Endodermal cell (in vitro differentiated cells): ENCODE results near the gene MAP3K6. TPM values are rescaled to one million over a fixed set of nuclear protein-coding genes. Genes with fewer than 3 reads are reported as not detected.

Experiments
- DNase-seq: peaks from one replicate; pipeline ENCODE4 v3.0.0-alpha.2; 2017
- H3K27ac ChIP-seq: 2 replicates; pipeline ENCODE4 v1.5.1; 2013; ENCODE audit warnings: mild to moderate bottlenecking, low read depth, low read length, moderate library complexity
- H3K27me3 ChIP-seq: 2 replicates; pipeline ENCODE4 v1.6.1; 2013; ENCODE audit warnings: mild to moderate bottlenecking, low read length, moderate library complexity; ENCODE audit not compliant: insufficient read depth, control insufficient read depth, poor library complexity, severe bottlenecking
- H3K36me3 ChIP-seq: 2 replicates; pipeline ENCODE4 v1.7.0; 2013; ENCODE audit warnings: mild to moderate bottlenecking, low read length, moderate library complexity; ENCODE audit not compliant: control insufficient read depth, insufficient read depth
- H3K4me1 ChIP-seq: one replicate; pipeline ENCODE4 v1.7.0; 2013; ENCODE audit warnings: low read length; ENCODE audit not compliant: control insufficient read depth, insufficient read depth
- H3K4me3 ChIP-seq: 2 replicates; pipeline ENCODE4 v1.5.1; 2013; ENCODE audit warnings: mild to moderate bottlenecking, low read length, moderate library complexity
- H3K9ac ChIP-seq: 2 replicates; pipeline ENCODE4 v1.6.1; 2013; ENCODE audit warnings: mild to moderate bottlenecking, low read length, moderate library complexity; ENCODE audit not compliant: poor library complexity, severe bottlenecking; ENCODE audit errors: extremely low read depth
- H3K9me3 ChIP-seq: 2 replicates; pipeline ENCODE4 v1.6.1; 2013; ENCODE audit warnings: mild to moderate bottlenecking, low read length, moderate library complexity; ENCODE audit not compliant: control insufficient read depth
- H3K27ac Mint-ChIP-seq: 2 replicates; pipeline ENCODE4 v1.8.0; 2020; ENCODE audit warnings: mixed read lengths
- H3K27me3 Mint-ChIP-seq: 2 replicates; pipeline ENCODE4 v1.8.0; 2021; ENCODE audit warnings: mild to moderate bottlenecking, mixed read lengths; ENCODE audit not compliant: insufficient read depth
- H3K36me3 Mint-ChIP-seq: 2 replicates; pipeline ENCODE4 v1.8.0; 2020; ENCODE audit warnings: low read depth, mixed read lengths
- H3K4me1 Mint-ChIP-seq: 2 replicates; pipeline ENCODE4 v1.8.0; 2020; ENCODE audit warnings: mixed read lengths
- H3K4me3 Mint-ChIP-seq: 2 replicates; pipeline ENCODE4 v1.8.0; 2020; ENCODE audit warnings: mild to moderate bottlenecking, moderate library complexity, mixed read lengths
- H3K9me3 Mint-ChIP-seq: 2 replicates; pipeline ENCODE4 v1.8.0; 2020; ENCODE audit warnings: mild to moderate bottlenecking, mixed read lengths
- CTCF ChIP-seq: fragments of 200-600 bp; sonication (generic); conservative IDR thresholded peaks from 2 replicates; pipeline ENCODE4 v1.5.0; 2021; ENCODE audit warnings: antibody characterized with exemption, mild to moderate bottlenecking
- WGBS, 2 experiments: methylation state at CpG; one replicate each; pipeline versions ENCODE4 v1.1.5 to v1.1.7; 2013; ENCODE audit warnings: missing lambda C conversion rate in 2 of 2, mixed read lengths in 1 of 2; ENCODE audit not compliant: insufficient coverage in 1 of 2, insufficient read length in 1 of 2; 5-methylcytosine and 5-hydroxymethylcytosine counted together
- total RNA-seq, 2 donors: library from RNA; stranded (reverse); fragmentation: NEBNext Ultra II Directional in 1 of 2; extraction: Animal tissue kit (Norgen Biotek cat#: 25700) in 1 of 2; gene quantifications; 2 replicates in 1 of 2; 3 replicates in 1 of 2; pipeline ENCODE4 v1.2.1, GENCODE V29; 2021

The MAP3K6 gene
- total RNA-seq, 2 donors from 2014 or later = 6.6 to 11.5 TPM

GRCh38 chr1:27333717-27334279 is 33.0 kb downstream of the MAP3K6 start:
- no peak overlapping the region for H3K4me3 Mint-ChIP-seq
- no peaks in the 10 kb centered on the region for H3K27me3 Mint-ChIP-seq

GRCh38 chr1:27332536-27333281 is 34.1 kb downstream of the MAP3K6 start:
- Mint-ChIP-seq H3K4me3 (no peak overlapping the region), H3K27me3 (no peaks in the 10 kb centered on the region), H3K9me3 (no peaks in the 10 kb centered on the region), H3K27ac (peak overlapping the region; percentile 13), H3K4me1 (no peaks in the 10 kb centered on the region), H3K36me3 (peaks cover 49% of the 10 kb centered on the region)
- WGBS, 2 experiments = 76 to 89% methylated on average over 10 to 11 of the region's 11 CpGs
- no peak overlapping the region for H3K9ac ChIP-seq
- H3K4me1 ChIP-seq = no peaks in the 10 kb centered on the region
- TF ChIP-seq CTCF = peak; percentile 97
- H3K36me3 ChIP-seq = peaks cover 47% of the 10 kb centered on the region
- DNase-seq = peak; percentile 90
- H3K4me3 ChIP-seq = no peak overlapping the region
- H3K27ac ChIP-seq = no peak overlapping the region
- H3K27me3 ChIP-seq = no peaks in the 10 kb centered on the region
- no peaks in the 10 kb centered on the region for H3K9me3 ChIP-seq

More at GRCh38 chr1:27333717-27334279, 33.0 kb downstream of the MAP3K6 start:
- H3K36me3 Mint-ChIP-seq = peaks cover 49% of the 10 kb centered on the region
- no peaks in the 10 kb centered on the region for H3K4me1 Mint-ChIP-seq
- Histone ChIP-seq H3K27ac (no peak overlapping the region), H3K9ac (no peak overlapping the region), H3K4me3 (no peak overlapping the region), H3K27me3 (no peaks in the 10 kb centered on the region), H3K4me1 (no peaks in the 10 kb centered on the region), H3K9me3 (no peaks in the 10 kb centered on the region), H3K36me3 (peaks cover 41% of the 10 kb centered on the region)
- WGBS, 2 experiments = 95 to 97% methylated on average over 16 to 17 of the region's 17 CpGs
- peak; percentile 33 for DNase-seq
- no peaks in the 10 kb centered on the region for H3K9me3 Mint-ChIP-seq
- no peak overlapping the region for H3K27ac Mint-ChIP-seq
- TF ChIP-seq CTCF = no peak

- Histone ChIP-seq H3K27me3 (no peaks in the 10 kb centered on the region), H3K27ac (no peak overlapping the region), H3K9me3 (no peaks in the 10 kb centered on the region), H3K36me3 (peaks cover 53% of the 10 kb centered on the region), H3K4me3 (no peak overlapping the region), H3K9ac (no peak overlapping the region), H3K4me1 (no peaks in the 10 kb centered on the region)
- Mint-ChIP-seq H3K36me3 (peaks cover 46% of the 10 kb centered on the region), H3K27me3 (no peaks in the 10 kb centered on the region), H3K27ac (no peak overlapping the region), H3K4me1 (no peaks in the 10 kb centered on the region), H3K4me3 (no peak overlapping the region), H3K9me3 (no peaks in the 10 kb centered on the region)
- 94 to 97% methylated on average over 5 of the region's 5 CpGs for WGBS, 2 experiments
- no peak for TF ChIP-seq CTCF
- peak; percentile 41 for DNase-seq
These were observed 34.8 kb downstream of the MAP3K6 start for GRCh38 chr1:27331922-27332321.
